ENCODE results near the gene ASAP3. TPM values are rescaled to one million over a fixed set of nuclear protein-coding genes. Genes with fewer than 3 reads are reported as not detected.

ASAP3 gene
- total RNA-seq, 1 donor from 2014 or later, result 96.6 TPM

DNA sequence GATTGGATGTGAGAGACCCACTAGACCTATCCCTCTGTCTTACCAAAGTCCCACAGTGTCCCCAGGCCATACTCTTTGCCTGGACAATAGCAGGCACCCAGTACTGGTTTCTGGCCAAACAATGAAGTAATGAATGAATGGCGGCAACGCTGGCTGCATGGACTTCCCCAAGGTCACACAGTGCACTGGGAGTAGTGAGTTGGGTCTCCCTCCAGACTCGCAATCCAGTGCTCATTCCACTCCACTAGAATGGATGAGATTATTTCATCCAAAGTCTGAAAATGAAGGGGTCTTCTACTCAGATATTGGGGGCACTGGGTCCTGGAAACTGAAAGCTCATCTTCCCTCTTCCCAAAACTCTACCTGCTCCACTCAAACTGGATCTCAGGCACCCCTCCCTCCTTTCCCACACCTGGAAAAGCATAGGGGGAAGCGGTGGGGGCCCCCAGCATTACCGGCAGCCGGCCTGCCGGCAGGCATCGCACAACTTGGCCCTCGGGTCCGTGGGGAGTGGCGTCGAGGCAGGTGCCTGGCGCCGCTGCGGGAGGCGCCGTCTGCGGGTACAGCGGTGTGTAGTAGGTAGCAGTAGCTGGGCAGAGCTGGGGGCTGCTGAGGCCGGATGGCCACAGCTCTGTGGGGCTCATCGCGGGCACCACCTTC is 46.2 kb upstream of the ASAP3 start:
- Mint-ChIP-seq H3K27ac (no peak overlapping the region), H3K9me3 (no peaks in the 10 kb centered on the region), H3K27me3 (ENCODE audit: low read depth) (no peaks in the 10 kb centered on the region), H3K4me1 (peaks cover 28% of the 10 kb centered on the region), H3K4me3 (peak overlapping the region; percentile 61), H3K36me3 (no peaks in the 10 kb centered on the region)
- TF ChIP-seq, protein P1, sequence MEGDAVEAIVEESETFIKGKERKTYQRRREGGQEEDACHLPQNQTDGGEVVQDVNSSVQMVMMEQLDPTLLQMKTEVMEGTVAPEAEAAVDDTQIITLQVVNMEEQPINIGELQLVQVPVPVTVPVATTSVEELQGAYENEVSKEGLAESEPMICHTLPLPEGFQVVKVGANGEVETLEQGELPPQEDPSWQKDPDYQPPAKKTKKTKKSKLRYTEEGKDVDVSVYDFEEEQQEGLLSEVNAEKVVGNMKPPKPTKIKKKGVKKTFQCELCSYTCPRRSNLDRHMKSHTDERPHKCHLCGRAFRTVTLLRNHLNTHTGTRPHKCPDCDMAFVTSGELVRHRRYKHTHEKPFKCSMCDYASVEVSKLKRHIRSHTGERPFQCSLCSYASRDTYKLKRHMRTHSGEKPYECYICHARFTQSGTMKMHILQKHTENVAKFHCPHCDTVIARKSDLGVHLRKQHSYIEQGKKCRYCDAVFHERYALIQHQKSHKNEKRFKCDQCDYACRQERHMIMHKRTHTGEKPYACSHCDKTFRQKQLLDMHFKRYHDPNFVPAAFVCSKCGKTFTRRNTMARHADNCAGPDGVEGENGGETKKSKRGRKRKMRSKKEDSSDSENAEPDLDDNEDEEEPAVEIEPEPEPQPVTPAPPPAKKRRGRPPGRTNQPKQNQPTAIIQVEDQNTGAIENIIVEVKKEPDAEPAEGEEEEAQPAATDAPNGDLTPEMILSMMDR (IDR thresholded peaks at IDR 0.05; ENCODE audit: unreplicated experiment), result no peak
- DNase-seq (ENCODE audit: low spot score in 2 of 2, unreplicated experiment in 2 of 2), result no peak

DNA sequence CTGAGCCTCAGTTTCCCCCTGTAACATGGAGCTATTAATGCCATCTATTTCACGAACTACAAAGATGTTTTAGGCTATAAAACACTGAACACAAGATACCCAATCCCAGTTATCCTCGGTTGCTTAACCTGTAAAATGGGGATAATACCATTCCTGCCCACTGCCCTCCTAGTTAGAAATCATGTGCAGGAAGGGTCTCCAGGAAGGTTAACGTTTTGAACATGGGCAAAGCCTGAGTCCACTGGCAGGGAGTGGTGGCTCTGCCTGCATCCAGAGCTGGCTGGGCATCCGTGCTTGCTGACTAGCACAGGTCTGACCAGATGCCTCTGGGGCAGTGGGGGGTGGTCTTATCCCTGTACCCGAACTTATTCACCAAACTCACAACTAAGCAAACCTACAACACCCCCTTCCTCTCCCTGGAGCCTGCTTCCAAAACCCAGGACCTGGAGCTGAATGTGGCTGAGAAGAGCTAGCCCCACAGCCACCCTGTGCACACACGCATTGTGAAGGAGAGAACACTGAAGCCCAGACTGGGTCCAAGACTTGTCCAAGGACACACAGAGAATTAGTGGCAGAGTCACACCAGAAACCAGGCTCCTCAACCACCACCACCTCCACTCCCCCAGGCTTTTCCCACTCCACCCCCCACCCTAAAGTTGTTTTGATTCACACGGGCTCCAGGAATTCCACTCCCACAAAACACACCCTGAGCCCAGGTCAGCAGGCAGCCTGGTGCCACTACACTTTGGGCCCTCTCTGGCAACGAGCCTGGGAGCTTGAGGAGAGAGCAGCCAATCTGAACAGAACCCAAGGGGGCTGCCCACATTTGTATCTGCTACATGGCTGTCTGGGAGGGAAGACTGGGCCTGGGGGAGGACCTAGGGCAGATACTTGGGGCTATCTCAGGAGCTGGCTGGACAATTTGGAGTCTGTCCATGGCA is 45.4 kb upstream of the ASAP3 start:
- Mint-ChIP-seq H3K27me3 (ENCODE audit: low read depth) (no peaks in the 10 kb centered on the region), H3K9me3 (no peaks in the 10 kb centered on the region), H3K4me1 (peaks cover 28% of the 10 kb centered on the region), H3K27ac (no peak overlapping the region), H3K36me3 (no peaks in the 10 kb centered on the region), H3K4me3 (peak overlapping the region; percentile 61)
- TF ChIP-seq, protein P1 (IDR thresholded peaks at IDR 0.05; ENCODE audit: unreplicated experiment), result no peak
- DNase-seq (ENCODE audit: low spot score in 2 of 2, unreplicated experiment in 2 of 2), result no peak

DNA sequence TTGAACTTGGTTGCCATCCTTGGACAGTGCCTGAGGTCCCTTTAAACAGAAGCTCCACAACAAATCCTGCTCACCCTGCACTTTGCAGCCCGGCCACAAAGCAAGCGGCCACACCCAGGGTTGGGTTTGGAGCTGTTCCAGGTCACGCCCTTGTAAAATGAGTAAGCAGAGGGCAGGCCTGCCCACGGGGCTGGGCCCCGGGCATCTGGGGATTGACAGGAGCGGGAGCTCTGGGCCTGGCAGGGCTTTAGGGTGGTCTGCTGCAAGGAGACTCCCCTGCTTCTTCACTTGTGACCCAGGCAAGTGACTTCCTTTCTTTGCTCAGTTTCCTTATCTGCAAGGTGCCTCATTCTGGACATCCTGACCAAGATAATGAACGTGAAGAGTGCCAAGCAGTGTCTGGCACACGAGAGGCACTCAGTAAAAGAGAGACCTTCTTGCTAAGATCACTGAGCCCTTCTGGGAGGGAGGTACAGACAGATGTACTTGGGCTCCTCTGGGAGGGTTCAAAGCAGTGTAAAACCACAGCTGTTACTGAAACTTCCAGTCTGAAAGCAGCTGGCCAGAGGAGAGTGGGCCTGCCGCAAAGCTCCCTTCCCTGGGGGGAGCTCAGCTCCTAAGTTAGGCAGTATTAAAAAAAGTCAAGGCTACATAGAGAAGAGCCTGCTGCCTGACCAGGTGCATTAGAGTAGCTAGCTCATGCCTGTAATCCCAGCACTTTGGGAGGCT is 44.4 kb upstream of the ASAP3 start:
- Mint-ChIP-seq H3K27me3 (ENCODE audit: low read depth) (no peaks in the 10 kb centered on the region), H3K9me3 (no peaks in the 10 kb centered on the region), H3K27ac (no peak overlapping the region), H3K36me3 (no peaks in the 10 kb centered on the region), H3K4me1 (peaks cover 28% of the 10 kb centered on the region), H3K4me3 (peak overlapping the region; percentile 34)
- TF ChIP-seq, protein P1 (IDR thresholded peaks at IDR 0.05; ENCODE audit: unreplicated experiment), result no peak
- no peak for DNase-seq (ENCODE audit: low spot score in 2 of 2, unreplicated experiment in 2 of 2)

DNA sequence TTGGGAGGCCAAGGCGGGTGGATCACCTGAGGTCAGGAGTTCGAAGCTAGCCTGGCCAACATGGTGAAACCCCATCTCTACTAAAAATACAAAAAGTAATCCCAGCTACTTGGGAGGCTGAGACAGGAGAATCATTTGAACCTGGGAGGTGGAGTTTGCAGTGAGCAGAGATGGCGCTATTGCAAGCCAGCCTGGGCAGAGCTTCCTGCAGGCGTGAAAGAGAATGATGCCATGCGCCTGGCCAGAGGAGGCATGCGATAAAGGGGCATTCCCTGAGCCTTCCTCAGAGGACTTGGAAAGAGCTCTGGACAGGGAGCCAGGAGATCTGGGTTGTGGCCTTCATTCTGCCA is 43.9 kb upstream of the ASAP3 start:
- TF ChIP-seq, protein P1 (IDR thresholded peaks at IDR 0.05; ENCODE audit: unreplicated experiment), result no peak
- no peak overlapping the region for H3K27ac Mint-ChIP-seq
- H3K9me3 Mint-ChIP-seq, result no peaks in the 10 kb centered on the region
- no peaks in the 10 kb centered on the region for H3K36me3 Mint-ChIP-seq
- H3K4me3 Mint-ChIP-seq, result no peak overlapping the region
- no peaks in the 10 kb centered on the region for H3K27me3 Mint-ChIP-seq (ENCODE audit: low read depth)
- no peak for DNase-seq (ENCODE audit: low spot score in 2 of 2, unreplicated experiment in 2 of 2)
- peaks cover 28% of the 10 kb centered on the region for H3K4me1 Mint-ChIP-seq

DNA sequence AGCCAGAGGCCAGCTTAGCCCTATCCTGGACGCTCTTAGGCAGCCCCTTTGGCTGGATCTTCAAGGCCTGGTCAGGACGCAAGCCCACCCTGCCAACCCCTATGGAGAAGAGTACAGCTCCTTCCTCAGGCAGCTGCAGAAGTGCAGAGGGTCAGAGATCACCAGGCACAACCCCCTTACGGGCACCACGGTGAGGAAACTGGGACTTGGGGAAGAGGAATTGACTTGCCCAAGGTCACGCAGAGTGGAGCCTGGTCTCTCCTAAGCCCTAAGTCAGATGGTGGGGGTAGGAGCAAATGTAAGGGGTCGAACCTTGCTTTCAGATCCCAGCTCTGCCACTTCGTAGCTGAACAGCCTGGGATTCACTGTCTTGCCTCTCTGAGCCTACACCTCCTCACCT is 43.4 kb upstream of the ASAP3 start:
- H3K36me3 Mint-ChIP-seq, result no peaks in the 10 kb centered on the region
- no peak for DNase-seq (ENCODE audit: low spot score in 2 of 2, unreplicated experiment in 2 of 2)
- H3K9me3 Mint-ChIP-seq, result no peaks in the 10 kb centered on the region
- H3K4me1 Mint-ChIP-seq, result peaks cover 28% of the 10 kb centered on the region
- no peak overlapping the region for H3K27ac Mint-ChIP-seq
- TF ChIP-seq, protein P1 (IDR thresholded peaks at IDR 0.05; ENCODE audit: unreplicated experiment), result no peak
- no peak overlapping the region for H3K4me3 Mint-ChIP-seq
- no peaks in the 10 kb centered on the region for H3K27me3 Mint-ChIP-seq (ENCODE audit: low read depth)
